Transverse colon (tissue), 4 donors: Measurements from ENCODE around the gene MTRF1L. TPM values are rescaled to one million over a fixed set of nuclear protein-coding genes. Genes with fewer than 3 reads are reported as not detected.

Source experiments
- DNase-seq: peaks from one replicate; pipeline ENCODE4 v3.0.0-alpha.2; 2019
- H3K27ac ChIP-seq, 4 donors: fragments of 200-600 bp; sonication (generic); 2 replicates each; pipeline ENCODE4 v1.5.1; 2016 to 2018; ENCODE audit warnings: inconsistent platforms in 4 of 4
- H3K27me3 ChIP-seq: fragments of 200-600 bp; sonication (generic); 2 replicates; pipeline ENCODE4 v1.5.1; 2017; ENCODE audit warnings: inconsistent platforms
- H3K36me3 ChIP-seq, 4 donors: fragments of 200-600 bp; sonication (generic); 2 replicates each; pipeline ENCODE4 v1.5.1; 2017 to 2019; ENCODE audit warnings: inconsistent platforms in 4 of 4
- H3K4me1 ChIP-seq, 4 donors: fragments of 200-600 bp; sonication (generic); 2 replicates each; pipeline ENCODE4 v1.5.1; 2017 to 2020; ENCODE audit warnings: inconsistent platforms in 4 of 4
- H3K4me3 ChIP-seq, 4 donors: fragments of 200-600 bp; sonication (generic); 1 replicate in 1 of 4; 2 replicates in 3 of 4; pipeline versions ENCODE4 v1.5.1 to v1.6.1; 2017 to 2019; ENCODE audit warnings: inconsistent platforms in 4 of 4
- H3K9me3 ChIP-seq, 2 donors: fragments of 200-600 bp; sonication (generic); 2 replicates each; pipeline ENCODE4 v1.5.1; 2017 to 2019; ENCODE audit warnings: inconsistent platforms in 2 of 2
- CTCF ChIP-seq, 5 experiments: fragments of 200-600 bp in 3 of 5; fragments of 450-650 bp in 2 of 5; sonication (generic) in 3 of 5; IDR thresholded peaks; 1 replicate in 2 of 5; 2 replicates in 3 of 5; pipeline ENCODE4 v1.5.1; 2016 to 2017; ENCODE audit warnings: antibody characterized with exemption in 5 of 5, inconsistent platforms in 3 of 5, mild to moderate bottlenecking in 2 of 5, moderate library complexity in 1 of 5
- EP300 ChIP-seq: sonication (generic); formaldehyde crosslinking; IDR thresholded peaks from one replicate; pipeline ENCODE4 v1.6.1; 2017; ENCODE audit warnings: antibody characterized with exemption, low read depth
- POLR2A ChIP-seq: fragments of 450-650 bp; IDR thresholded peaks from one replicate; pipeline ENCODE4 v1.6.1; 2016; ENCODE audit warnings: antibody characterized with exemption, mild to moderate bottlenecking, moderate library complexity
- POLR2AphosphoS5 ChIP-seq, 3 donors: sonication (generic); formaldehyde crosslinking; IDR thresholded peaks; one replicate each; pipeline ENCODE4 v1.6.1; 2016; ENCODE audit warnings: antibody characterized with exemption in 3 of 3
- WGBS, 2 donors: methylation state at CpG; one replicate each; pipeline ENCODE4 v1.1.5; 2018; ENCODE audit warnings: low coverage in 1 of 2; 5-methylcytosine and 5-hydroxymethylcytosine counted together
- in situ Hi-C, 4 donors: fragments of 200-750 bp; cut with MboI; loops; one replicate each; pipeline versions ENCODE4 v1.15.0 to v1.15.1; 2017; ENCODE audit warnings: low sequenced_read_pairs in 3 of 4, low pct_ligation_motif_present in 1 of 4, low pct_unique_long_range_greater_than_20kb in 1 of 4
- intact Hi-C: fragments of 100-400 bp; cut with DNase I; formaldehyde crosslinking; loops from one replicate; pipeline ENCODE4 v1.15.1; 2023; ENCODE audit warnings: low total_unique reads
- total RNA-seq, 4 donors: library from RNA; depleted of rRNA; stranded (reverse); fragments of >200 nt; gene quantifications; one replicate each; pipeline ENCODE4 v1.1.0, GENCODE V29; 2016

Gene MTRF1L
- total RNA-seq, 4 donors from 2014 or later, result 3.6 to 17.1 (median 15.9) TPM

GRCh38 chr6:152984513-152984872 is 18.0 kb downstream of the MTRF1L start:
- Histone ChIP-seq H3K27ac (peak overlapping the region; percentile 93 to 97 (median 95)), H3K4me1 (peaks cover 14 to 40% (median 20%) of the 10 kb centered on the region in 4 donors), H3K9me3 (no peaks in the 10 kb centered on the region), H3K4me3 (peak overlapping the region in 3 of 4 donors; percentile 62 to 88 (median 76)), H3K36me3 (no peaks in the 10 kb centered on the region), H3K27me3 (no peaks in the 10 kb centered on the region)
- intact Hi-C loops (no loop called here), in situ Hi-C loops (no loop called here)
- TF ChIP-seq POLR2A (no peak), CTCF (IDR thresholded peaks at IDR 0.05) (no peak)
- no peak for DNase-seq
- 4 to 9% methylated on average over 7 of the region's 7 CpGs for WGBS, 2 donors

- 0 to 1% methylated on average over 2 to 30 of the region's 38 CpGs for WGBS, 2 donors
- TF ChIP-seq CTCF (IDR thresholded peaks at IDR 0.05), result no peak
- peak; percentile 38 for TF ChIP-seq POLR2A
- no peak for TF ChIP-seq EP300
- TF ChIP-seq POLR2AphosphoS5 (IDR thresholded peaks at IDR 0.05), result peak; percentile 35 to 76 (median 53)
- peak; percentile 95 for DNase-seq
- Histone ChIP-seq H3K27me3 (no peaks in the 10 kb centered on the region), H3K36me3 (no peaks in the 10 kb centered on the region), H3K4me1 (peaks cover 14 to 40% (median 20%) of the 10 kb centered on the region in 4 donors), H3K9me3 (no peaks in the 10 kb centered on the region), H3K27ac (peak overlapping the region; percentile 93 to 97 (median 95)), H3K4me3 (peak overlapping the region; percentile 45 to 88 (median 69))
- in situ Hi-C loops, result no loop called here
- intact Hi-C loops, result no loop called here
Observed at GRCh38 chr6:152983637-152984512, 18.6 kb downstream of the MTRF1L start.

DNA sequence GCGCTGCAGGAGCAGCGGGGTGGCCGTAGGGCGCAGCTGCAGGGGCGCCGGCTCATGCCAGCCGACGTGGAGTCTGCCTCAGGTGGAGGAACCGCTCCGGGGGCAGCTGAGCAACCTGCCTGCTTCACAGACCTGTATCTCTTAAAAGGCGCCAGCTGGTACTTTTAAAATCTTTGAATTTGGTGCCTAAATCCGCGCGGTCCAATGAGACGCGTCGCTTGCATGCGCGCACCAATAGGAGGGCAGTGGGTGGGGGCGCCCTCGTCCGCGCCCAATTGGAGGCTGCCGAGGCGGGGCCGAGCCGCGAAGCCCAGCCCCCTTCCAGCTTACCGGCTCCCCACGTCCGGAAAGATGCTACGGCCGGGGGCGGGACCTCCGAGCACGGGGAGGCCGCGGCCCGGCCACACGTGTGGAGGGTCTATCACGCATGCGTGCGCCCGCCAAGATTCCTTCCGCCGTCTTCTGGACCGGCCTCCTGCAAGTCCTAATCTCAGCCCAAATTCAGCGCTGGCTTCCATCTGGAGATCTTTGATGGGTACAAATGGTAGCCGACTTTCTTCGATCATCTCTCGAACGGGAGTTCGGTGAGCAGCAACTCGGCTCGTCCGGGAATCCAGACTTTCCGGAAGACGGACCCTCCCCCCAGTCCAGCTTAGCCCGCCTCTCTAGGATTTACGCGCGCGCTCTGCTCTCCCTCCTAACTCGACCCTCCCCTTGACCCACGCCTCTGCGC is 19.4 kb downstream of the MTRF1L start, which contains the start of gene FBXO5:
Gene FBXO5 (minus strand): TSS at position 138 of the 733 bp plus-strand sequence. CDS start 82 bp downstream, at position 56.
- peaks cover 14 to 40% (median 20%) of the 10 kb centered on the region in 4 donors for H3K4me1 ChIP-seq
- H3K36me3 ChIP-seq, result no peaks in the 10 kb centered on the region
- WGBS, 2 donors, result 0% methylated on average over 38 of the region's 66 CpGs; no CpG with 5 or more reads in 1 of the 2 donors
- peak within 1 kb of the TSS; percentile 62 to 88 (median 73) for H3K4me3 ChIP-seq
- no peaks in the 10 kb centered on the region for H3K27me3 ChIP-seq
- no peak for TF ChIP-seq EP300
- peak in 2 of 3 donors; percentile 41 to 47 for TF ChIP-seq POLR2AphosphoS5 (IDR thresholded peaks at IDR 0.05)
- TF ChIP-seq POLR2A, result peak; percentile 53
- TF ChIP-seq CTCF (IDR thresholded peaks at IDR 0.05), result no peak
- H3K9me3 ChIP-seq, result no peaks in the 10 kb centered on the region
- intact Hi-C loops, result no loop called here
- peak; percentile 98 for DNase-seq
- in situ Hi-C loops, result no loop called here
- H3K27ac ChIP-seq, result peak within 1 kb of the TSS; percentile 93 to 97 (median 95)
